GM18526 (cell line): ENCODE data around the gene RNF150.

ENCODE experiments used
- POLR2A ChIP-seq: IDR thresholded peaks from 3 replicates; pipeline ENCODE4 v1.6.1; 2011; ENCODE audit not compliant: insufficient read length; ENCODE audit errors: extremely low read depth

The RNF150 gene

DNA sequence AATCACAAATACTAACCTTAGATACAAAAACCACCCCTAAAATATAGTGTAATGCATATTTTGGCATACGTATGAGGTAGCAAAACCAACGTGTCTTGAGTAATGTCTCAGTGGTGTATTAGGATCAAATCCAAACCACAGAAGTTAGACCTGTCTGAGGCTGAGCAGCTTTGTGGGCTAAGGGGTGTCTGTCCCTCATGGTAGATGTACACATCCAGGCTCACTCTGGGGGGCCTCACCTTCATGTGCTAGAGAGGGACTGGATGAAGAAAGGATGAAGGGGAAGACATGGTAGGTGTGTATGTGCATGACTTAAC lies 189.1 kb downstream of the RNF150 start:
- TF ChIP-seq POLR2A: no peak

DNA sequence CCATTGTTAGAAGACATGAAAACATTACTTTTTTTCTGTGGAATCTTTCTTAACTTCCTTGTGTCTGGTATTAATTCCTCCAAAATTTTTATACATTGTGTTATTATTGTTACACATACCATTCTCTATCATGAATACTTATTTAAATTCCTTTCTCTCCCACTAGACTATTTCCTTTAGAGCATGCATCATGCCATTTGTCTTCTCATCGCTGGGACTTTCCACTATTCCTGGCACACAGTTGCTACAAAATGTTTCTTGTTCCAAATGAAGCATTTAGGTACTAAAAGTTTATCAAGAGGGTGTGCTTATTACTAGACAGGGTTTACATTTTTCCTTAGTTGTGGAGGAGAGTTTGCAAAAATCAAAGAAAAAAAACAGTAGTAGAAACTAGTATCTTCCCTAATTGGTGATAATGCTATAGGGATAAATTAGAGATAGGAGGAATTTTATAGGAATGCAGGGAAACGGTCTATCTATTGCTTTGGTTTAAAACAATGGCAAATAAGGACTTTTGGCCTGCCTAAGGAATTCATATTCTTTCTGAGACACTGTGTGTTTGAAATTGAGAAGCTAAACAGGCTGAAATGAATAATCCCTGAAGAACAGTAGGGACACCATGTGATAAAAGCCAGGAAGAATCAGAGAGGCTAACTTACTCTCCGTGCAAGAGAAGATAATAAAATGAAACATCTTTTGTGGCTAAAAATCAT lies 189.6 kb downstream of the RNF150 start:
- no peak for TF ChIP-seq POLR2A

DNA sequence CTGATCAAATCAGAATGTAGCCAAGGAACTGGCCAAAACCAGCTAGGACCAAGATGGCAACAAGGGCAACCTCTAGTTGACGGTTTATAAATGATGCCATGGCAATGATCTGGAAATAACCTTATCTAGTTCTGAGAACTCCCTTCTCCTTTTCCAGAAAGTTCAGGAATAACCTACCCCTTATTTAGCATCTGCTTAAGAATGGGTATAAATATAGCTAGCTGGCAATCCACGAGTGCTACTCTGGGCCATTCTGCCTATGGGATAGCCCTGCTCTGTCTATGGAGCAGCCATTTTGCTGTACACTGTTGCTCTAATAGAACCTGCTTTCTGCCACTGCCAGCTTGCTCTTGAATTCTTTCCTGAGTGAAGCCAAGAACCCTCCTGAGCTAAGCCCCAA lies 192.7 kb downstream of the RNF150 start:
- TF ChIP-seq POLR2A: no peak

DNA sequence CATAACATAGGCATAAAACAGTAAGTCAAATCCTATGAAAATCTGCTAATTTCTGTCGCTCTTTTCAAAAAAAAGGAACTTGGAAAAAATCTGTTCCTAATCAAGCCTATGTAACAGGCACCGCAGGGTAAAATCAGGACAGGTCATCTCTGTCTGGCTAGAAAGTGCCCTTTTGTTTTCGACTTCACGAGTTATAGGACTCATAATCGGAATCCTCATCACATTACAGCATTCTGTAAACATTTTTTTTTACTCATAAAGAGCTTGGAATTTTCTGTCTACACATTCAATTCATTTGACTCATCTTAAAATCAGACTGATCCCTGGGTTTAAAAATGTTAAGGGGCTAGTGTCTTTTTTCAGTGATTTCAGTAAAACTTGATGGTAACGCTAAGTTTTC lies 195.4 kb downstream of the RNF150 start:
- no peak for TF ChIP-seq POLR2A

DNA sequence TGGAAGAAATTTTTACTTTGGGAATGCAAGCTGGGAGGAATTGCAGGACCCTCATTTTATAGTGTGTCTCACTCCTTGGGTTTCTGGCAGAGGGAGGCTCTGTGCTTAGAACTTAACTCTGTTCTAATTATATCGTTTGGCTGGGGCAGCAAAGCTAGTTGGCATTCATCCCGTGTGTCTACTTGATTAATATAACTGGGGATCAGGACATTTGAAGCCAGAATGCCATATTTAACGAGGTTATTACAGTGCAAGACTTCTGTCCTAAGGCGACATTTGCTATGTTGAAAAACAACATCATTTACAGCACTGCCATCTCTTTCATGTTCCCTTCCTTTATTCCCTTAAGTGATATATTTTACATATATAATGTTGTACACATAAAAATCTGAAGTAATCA lies 198.0 kb downstream of the RNF150 start:
- TF ChIP-seq POLR2A: no peak

DNA sequence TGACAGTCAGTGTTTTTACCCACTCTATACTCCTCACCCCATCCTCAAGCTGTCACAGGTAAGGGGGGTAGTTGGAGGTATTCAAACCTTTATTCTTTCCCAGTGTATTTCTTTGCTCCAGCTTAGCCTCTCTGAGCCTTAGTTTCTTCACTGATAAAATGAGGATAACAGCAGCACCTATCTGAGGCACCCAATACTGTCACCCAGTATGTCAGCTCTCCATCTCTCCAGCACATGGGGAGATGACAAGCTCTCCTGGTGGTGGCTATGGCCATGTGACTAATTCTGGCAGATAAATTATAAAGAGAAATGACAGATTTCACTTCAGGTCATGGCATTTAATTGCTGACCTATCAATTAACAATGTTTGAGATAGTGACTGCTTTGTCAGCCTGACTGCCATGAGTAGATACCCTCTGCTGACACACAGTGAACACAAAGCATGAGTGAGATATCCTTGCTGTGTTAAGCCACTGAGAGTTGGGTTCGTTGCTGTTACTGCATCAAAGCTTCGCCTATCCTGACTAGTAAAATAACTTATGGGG lies 200.7 kb downstream of the RNF150 start:
- no peak for TF ChIP-seq POLR2A

DNA sequence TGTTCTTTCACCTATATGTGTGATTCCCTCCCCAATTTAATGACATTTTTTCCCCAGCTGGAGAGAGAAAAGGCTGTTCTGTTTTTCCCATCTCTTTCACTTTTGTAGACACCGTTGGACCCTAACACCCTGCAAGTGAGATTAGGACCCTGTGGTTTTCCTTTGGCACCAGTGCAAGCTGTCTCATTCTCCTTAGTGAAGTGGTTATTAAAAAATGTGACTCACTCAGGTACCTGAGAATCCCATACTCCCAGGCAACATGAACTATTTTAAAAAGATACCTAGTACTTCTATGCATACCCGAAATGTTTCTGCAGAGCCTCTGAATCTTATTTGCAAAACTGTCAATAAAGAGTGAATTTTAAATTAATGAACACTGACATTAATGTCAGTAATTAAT lies 201.4 kb downstream of the RNF150 start:
- TF ChIP-seq POLR2A: no peak

DNA sequence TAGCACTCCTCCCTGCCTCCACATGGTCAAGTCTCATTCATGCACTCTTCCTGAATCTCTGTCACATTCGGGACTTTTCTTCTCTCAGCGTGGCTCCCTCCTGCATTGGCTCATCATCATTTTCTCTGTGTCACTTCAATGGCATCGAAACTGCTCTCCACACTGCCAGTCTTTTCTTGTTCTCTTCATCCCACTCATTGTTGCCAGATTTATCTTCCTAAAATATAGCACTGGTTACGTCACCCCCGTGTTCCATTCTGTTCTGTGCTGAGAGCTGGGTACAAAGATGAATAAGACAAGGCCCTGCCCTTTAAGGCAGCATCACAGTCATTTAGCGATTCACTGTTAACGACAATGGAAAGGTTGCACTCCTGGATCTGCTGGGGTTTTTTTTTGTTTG lies 202.7 kb downstream of the RNF150 start:
- no peak for TF ChIP-seq POLR2A

DNA sequence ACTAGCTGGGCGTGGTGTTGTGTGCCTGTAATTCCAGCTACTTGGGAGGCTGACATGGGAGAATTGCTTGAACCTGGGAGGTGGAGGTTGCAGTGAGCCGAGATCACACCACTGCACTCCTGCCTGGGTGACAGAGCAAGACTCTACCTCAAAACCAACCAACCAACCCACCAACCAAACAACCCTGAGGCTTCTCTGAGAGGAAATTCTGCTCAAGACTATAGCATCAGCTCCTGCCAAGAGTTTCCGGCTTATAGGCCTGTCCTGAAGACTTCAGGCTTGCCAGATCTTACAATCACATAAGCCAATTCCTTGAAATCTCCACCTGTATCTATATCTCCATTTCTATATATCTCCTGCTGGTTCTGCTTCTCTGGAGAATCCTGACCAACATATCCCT lies 203.3 kb downstream of the RNF150 start:
- TF ChIP-seq POLR2A: no peak

DNA sequence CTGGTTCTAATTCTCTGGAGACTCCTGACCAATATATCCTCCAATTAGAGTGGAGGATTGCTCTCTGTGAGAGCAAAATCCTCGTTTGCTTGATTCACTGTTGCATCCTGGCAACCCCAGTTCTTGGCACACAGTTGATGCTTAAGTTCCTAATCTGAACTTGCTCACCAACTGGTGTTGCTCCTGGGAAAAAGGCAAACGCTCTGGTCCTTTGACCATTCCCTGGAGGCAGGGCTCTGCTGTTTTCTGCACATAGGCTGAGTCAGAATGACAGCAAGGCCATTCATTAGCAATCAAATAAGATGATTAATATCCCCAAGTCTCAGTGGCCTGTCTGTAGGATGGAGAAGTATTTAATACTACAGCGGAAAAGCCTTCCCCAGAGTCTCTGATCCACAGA lies 204.4 kb downstream of the RNF150 start:
- TF ChIP-seq POLR2A: no peak

DNA sequence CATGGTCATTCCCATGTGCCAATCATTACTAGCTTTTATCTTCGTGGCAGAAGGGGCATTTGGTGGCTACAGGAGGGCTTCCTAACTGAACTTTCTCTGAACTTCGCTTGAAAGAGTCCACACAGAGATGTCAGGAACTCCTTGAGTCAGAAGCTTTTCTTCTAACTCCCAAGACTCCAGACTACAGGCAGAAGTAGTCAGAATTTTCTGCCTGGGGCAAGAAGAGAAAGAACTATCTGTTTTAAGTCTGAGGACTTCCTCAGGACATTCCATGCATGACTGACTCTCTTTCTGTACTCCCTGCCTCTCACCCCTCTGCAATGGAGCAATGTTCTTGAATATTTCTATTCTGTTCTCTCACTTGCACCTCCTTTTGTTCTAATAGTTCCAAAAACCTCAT lies 206.6 kb downstream of the RNF150 start:
- no peak for TF ChIP-seq POLR2A

DNA sequence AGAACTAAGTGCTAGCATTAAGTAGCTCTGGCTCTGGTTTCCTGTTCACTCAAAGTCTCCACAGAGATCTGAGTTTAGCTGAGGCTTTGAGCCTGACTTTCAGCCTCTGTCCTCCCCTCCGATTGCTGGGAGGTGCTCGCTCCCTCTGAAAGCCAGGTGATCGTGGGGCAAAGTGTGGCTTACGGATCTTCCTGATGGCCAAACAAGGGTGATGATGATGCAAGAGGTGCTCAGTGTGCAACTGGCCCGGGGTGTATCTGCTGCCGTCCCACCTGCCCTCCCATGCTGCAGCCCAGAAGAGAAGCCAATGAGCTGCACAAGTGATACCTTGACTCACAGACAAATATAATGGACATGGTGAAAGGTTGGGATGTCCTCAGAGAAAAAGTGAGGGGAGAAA lies 207.9 kb downstream of the RNF150 start:
- no peak for TF ChIP-seq POLR2A

DNA sequence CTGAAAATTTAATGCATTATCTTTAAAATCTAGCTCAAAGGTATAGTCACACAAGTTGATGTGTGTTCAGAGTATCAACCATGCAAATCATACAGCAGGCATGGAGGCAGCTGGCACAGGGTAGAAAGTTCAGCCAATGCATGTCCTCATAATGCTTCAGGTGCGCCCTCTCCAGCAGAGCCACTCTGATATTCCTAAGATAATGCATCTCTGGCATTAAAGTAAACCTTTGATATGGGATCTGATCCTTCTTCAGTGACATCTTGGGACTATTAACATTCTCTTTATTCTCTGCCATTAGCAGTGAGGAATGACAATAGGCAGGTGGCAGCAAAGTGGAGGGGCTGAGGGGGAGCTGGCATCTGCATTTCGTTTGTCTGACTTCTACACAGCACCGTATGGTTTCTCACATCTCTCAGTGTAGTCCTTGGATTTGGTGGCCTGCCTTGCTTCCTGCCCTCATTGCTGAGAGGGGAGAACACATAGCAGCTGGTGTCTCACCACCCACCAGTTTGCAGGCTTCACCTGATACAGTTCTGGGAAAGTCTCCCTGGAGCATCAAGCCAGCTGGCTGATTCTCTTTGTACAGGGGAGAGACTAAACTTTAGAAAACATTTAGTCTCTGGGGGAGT lies 208.4 kb downstream of the RNF150 start:
- no peak for TF ChIP-seq POLR2A

DNA sequence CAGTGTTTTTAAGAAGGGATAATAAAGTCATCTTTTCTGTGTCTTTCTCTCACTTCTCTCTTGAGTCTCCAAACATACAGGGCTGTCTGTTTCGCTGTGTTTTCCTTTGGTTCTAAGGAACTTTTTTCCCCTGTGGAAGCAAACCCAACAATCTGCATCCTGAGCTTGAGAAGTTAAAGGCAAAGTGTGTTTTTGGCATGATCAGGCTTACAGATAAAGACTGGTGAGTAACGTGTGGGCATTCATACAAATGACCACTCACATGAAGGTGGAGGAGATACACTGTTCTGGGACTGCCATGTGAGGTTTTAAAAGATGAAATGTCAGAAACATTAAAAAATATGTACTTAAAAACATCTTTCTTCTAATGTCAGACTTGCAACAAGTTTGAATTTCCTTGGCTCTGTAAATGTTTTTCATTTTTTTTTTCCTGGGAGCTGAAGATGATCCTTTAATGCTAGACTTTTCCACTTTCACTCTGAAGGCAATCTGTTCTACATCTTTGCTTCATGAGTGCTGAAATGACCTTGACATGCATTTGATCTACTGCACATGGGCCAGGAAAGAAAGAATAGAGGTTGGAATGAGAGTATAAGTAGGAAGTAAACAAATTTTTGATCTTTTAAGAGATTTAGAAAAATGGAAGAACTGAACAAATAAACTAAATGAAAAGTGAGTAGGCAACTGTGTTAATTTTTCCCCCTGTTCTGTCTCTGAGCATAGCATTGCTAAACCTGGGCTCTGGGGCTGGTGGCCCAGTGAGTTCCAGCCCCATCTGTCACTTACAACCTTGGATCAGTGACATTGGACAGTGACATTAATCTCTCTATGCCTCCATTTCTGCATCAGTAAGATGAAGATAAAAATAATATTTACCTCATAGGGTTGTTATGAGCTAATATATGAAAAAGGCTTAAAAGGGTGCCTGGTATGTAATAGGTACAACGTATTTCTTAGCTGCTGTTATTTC lies 226.0 kb downstream of the RNF150 start:
- TF ChIP-seq POLR2A: no peak

DNA sequence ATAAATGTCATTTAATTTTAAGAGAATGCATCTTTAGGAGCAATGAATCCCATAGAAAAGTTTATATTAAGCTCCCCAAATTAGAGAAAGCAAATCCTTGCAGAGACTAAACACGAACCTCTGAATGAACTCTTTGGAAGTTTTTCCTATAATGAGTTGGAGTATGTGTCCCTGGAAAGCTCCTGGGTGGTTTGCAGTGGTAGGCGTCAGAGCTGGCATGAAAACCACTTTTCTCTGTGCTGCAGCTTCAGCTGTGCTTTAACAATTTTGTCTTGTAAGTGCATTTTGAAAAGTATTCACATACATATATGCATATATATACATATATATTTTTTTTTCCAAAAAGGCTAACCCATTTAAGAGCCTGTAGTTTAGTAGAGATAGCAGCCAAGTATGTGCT lies 228.4 kb downstream of the RNF150 start:
- no peak for TF ChIP-seq POLR2A

DNA sequence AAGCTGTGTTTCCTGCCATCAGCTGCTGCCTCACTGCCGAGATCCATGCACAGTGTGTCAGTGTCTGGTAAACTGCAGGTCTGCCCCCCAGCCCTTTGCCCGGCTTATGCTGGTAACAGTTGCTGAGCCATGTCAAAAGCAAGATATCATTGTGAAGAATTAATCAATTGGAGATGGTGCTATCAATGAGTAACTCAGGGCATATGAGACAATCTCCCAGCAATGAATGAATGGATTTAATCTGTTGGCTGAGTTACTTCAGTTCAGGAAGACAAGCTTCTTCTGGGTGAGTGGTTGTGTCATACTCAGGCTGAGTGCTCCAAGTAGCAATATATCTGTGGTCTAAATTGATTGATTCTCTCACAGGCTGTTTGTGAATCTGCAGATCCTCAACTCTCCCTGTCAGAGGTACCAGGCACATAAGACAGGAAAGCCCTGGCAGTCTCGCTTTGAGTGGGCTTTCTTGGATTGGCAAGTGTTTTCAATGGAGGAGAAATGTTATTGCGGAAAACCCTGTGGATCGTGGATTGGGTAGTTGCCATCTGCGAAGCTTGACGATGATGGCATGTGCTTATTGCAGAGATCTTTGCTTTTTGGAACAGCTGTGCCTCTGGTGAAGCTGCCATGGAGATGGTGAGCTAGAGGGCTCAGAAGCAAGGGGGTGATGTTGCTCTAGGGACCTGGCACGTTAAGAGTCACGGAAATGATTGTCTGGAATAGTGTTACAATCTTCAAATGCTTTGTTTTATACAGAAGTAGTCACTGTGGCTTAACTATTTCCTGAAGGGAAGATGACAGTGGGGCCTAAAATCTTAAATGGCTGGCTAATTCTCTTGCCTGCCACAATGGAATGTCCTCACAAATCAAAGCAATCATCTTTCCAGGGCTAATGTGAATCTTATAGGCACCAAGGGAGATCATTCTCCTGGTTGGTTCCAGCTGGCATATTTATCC lies 229.5 kb downstream of the RNF150 start:
- no peak for TF ChIP-seq POLR2A
